ENCODE results near the gene CDHR1. TPM values are rescaled to one million over a fixed set of nuclear protein-coding genes. Genes with fewer than 3 reads are reported as not detected.
A peak's percentile ranks its signal among the peaks of the same experiment; 100 is the strongest.

CDHR1 gene
- total and polyA plus RNA-seq, 10 donors, result 0.53 to 10.6 (median 4.4) TPM

GRCh38 chr10:84195044-84195830 is 900 bp downstream of the CDHR1 start:
- Histone ChIP-seq H3K4me3 (peak overlapping the region in 7 of 8 donors; percentile 38 to 67 (median 44)), H3K9me3 (no peaks in the 10 kb centered on the region), H3K36me3 (no peaks in the 10 kb centered on the region), H3K27me3 (replicated peaks in 1 of 7) (peaks cover 6 to 65% (median 21%) of the 10 kb centered on the region in 7 donors), H3K27ac (no peak overlapping the region), H3K4me1 (peaks cover 0 to 32% (median 19%) of the 10 kb centered on the region in 6 donors)
- DNase-seq, result peak; percentile 80
- intact Hi-C loops (cut with DNase I; ENCODE audit: low total_unique reads), result no loop called here
- TF ChIP-seq POLR2AphosphoS5 (IDR thresholded peaks at IDR 0.05), result no peak
- TF ChIP-seq POLR2A (IDR thresholded peaks at IDR 0.05), result no peak
- no peak for TF ChIP-seq CTCF (IDR thresholded peaks at IDR 0.05 in 8 of 11, conservative IDR thresholded peaks at IDR 0.05 in 3 of 11)
- 23 to 30% (median 28%) methylated on average over 26 to 43 of the region's 43 CpGs for WGBS, 5 donors

GRCh38 chr10:84196083-84196482 is 1.7 kb downstream of the CDHR1 start:
- Histone ChIP-seq H3K4me3 (no peak overlapping the region), H3K9me3 (no peaks in the 10 kb centered on the region), H3K36me3 (no peaks in the 10 kb centered on the region), H3K27ac (peak overlapping the region in 1 of 8 donors; percentile 15), H3K4me1 (peaks cover 0 to 32% (median 19%) of the 10 kb centered on the region in 6 donors), H3K27me3 (replicated peaks in 1 of 7) (peaks cover 6 to 61% (median 21%) of the 10 kb centered on the region in 7 donors)
- 34 to 53% (median 43%) methylated on average over 4 of the region's 4 CpGs for WGBS, 5 donors
- DNase-seq, result no peak
- intact Hi-C loops (cut with DNase I; ENCODE audit: low total_unique reads), result no loop called here
- TF ChIP-seq CTCF (IDR thresholded peaks at IDR 0.05 in 8 of 11, conservative IDR thresholded peaks at IDR 0.05 in 3 of 11) (no peak), POLR2A (IDR thresholded peaks at IDR 0.05) (no peak), POLR2AphosphoS5 (IDR thresholded peaks at IDR 0.05) (no peak)

- Histone ChIP-seq H3K27ac (peak overlapping the region in 1 of 8 donors; percentile 15), H3K9me3 (no peaks in the 10 kb centered on the region), H3K36me3 (no peaks in the 10 kb centered on the region), H3K27me3 (replicated peaks in 1 of 7) (peaks cover 6 to 56% (median 21%) of the 10 kb centered on the region in 7 donors), H3K4me3 (no peak overlapping the region), H3K4me1 (peaks cover 0 to 39% (median 19%) of the 10 kb centered on the region in 6 donors)
- intact Hi-C loops (cut with DNase I; ENCODE audit: low total_unique reads), result no loop called here
- 60 to 89% (median 78%) methylated on average over 5 of the region's 5 CpGs for WGBS, 5 donors
- no peak for TF ChIP-seq CTCF (IDR thresholded peaks at IDR 0.05 in 8 of 11, conservative IDR thresholded peaks at IDR 0.05 in 3 of 11)
- peak; percentile 65 for DNase-seq
Observed at GRCh38 chr10:84196941-84197340, 2.6 kb downstream of the CDHR1 start.

- Histone ChIP-seq H3K27me3 (replicated peaks in 1 of 7) (peaks cover 6 to 51% (median 21%) of the 10 kb centered on the region in 7 donors), H3K9me3 (no peaks in the 10 kb centered on the region), H3K36me3 (no peaks in the 10 kb centered on the region), H3K4me3 (no peak overlapping the region), H3K27ac (no peak overlapping the region), H3K4me1 (peaks cover 0 to 39% (median 19%) of the 10 kb centered on the region in 6 donors)
- intact Hi-C loops (cut with DNase I; ENCODE audit: low total_unique reads), result no loop called here
- WGBS, 5 donors, result 80 to 93% (median 84%) methylated on average over 2 to 5 of the region's 5 CpGs
- TF ChIP-seq POLR2AphosphoS5 (IDR thresholded peaks at IDR 0.05), result no peak
- TF ChIP-seq POLR2A (IDR thresholded peaks at IDR 0.05), result no peak
- TF ChIP-seq CTCF (IDR thresholded peaks at IDR 0.05 in 8 of 11, conservative IDR thresholded peaks at IDR 0.05 in 3 of 11), result no peak
- peak; percentile 21 for DNase-seq
Observed at GRCh38 chr10:84197643-84198042, 3.3 kb downstream of the CDHR1 start.

Data from spleen (tissue), 11 donors.